ENCODE measurements around the gene ABCB4.

DNA sequence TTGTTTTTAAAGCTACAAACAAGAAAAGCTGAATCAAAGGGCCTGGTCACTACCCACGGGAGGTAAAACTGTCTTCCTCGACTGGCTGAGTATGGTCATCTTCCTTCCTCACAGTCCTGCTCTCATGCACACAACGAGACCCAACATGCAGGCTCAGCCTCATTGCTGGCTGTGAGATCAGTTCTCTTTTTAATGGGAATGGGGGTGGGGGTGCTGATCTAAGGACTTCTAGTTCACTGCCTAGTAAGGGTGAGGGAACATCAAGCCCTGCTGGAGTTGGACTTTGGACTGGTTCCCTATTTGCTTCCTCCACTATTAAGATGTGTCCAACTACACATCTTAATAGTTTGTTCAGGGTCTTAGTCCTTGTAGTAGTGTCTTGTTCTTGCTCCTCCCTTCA is 48.2 kb downstream of the ABCB4 start:
- TF ChIP-seq EZH2 (IDR thresholded peaks at IDR 0.05) (no peak), CTCF (IDR thresholded peaks at IDR 0.05) (no peak)
